ENCODE data around the gene MGARP. TPM values are rescaled to one million over a fixed set of nuclear protein-coding genes. Genes with fewer than 3 reads are reported as not detected.

The MGARP gene
- total and polyA plus RNA-seq, 9 of the 15 experiments (the other 6 are each of a cell fraction or from before 2014, with no cell fraction given), result 0.11 to 0.45 (median 0.23) TPM; not detected in 4

GRCh38 chr4:139295206-139295941 is 15.3 kb upstream of the MGARP start (continued):
- TF ChIP-seq SMARCA5 (IDR thresholded peaks at IDR 0.05) (no peak), ZKSCAN1 (IDR thresholded peaks at IDR 0.05; ENCODE audit: low read depth, low read length) (0 out of 2 replicates have a peak, but pooled peaks have one; percentile 37), MCM2 (IDR thresholded peaks at IDR 0.05; ENCODE audit: low read depth) (no peak), FUS (optimal IDR thresholded peaks at IDR 0.05; ENCODE audit: low read depth, low read length) (no peak), RBBP5 (IDR thresholded peaks at IDR 0.05; ENCODE audit: borderline replicate concordance, insufficient read depth, low read length, poor library complexity, severe bottlenecking) (peak; percentile 94), ZNF589 (CRISPR knock-in tag; IDR thresholded peaks at IDR 0.05; ENCODE audit: low read depth) (peak; percentile 79; the same call in 1 of the 2 replicates), SMAD2 (IDR thresholded peaks at IDR 0.05; ENCODE audit: low read depth, low read length) (no peak), WHSC1 (IDR thresholded peaks at IDR 0.05; ENCODE audit: low read length) (no peak), SRSF3 (IDR thresholded peaks at IDR 0.05; ENCODE audit: insufficient read depth, low read length) (no peak), ELF2 (CRISPR knock-in tag; IDR thresholded peaks at IDR 0.05) (0 out of 2 replicates have a peak, but pooled peaks have one; percentile 31), RBM25 (IDR thresholded peaks at IDR 0.05; ENCODE audit: low read depth, low read length, severe bottlenecking) (no peak), NFIX (CRISPR knock-in tag; IDR thresholded peaks at IDR 0.05; ENCODE audit: low read depth) (no peak), L3MBTL2 (IDR thresholded peaks at IDR 0.05) (peak; percentile 73; the same call in 1 of the 2 replicates), CREB5 (CRISPR knock-in tag; IDR thresholded peaks at IDR 0.05) (no peak), NFYB (IDR thresholded peaks at IDR 0.05; ENCODE audit: extremely low read depth, insufficient read length) (no peak), RAD21 (CRISPR knock-in tag; conservative IDR thresholded peaks at IDR 0.05 in 1 of 2, IDR thresholded peaks at IDR 0.05 in 1 of 2) (peak; percentile 77 to 84), ZNF551 (CRISPR knock-in tag; IDR thresholded peaks at IDR 0.05) (no peak), TBL1XR1 (IDR thresholded peaks at IDR 0.05; ENCODE audit: low read length in 2 of 2) (0 out of 4 replicates have a peak, but pooled peaks of 1 of the 2 experiments have one; percentile 6), NR3C1 (CRISPR knock-in tag; IDR thresholded peaks at IDR 0.05) (no peak)
- TF ChIP-seq, protein P1, sequence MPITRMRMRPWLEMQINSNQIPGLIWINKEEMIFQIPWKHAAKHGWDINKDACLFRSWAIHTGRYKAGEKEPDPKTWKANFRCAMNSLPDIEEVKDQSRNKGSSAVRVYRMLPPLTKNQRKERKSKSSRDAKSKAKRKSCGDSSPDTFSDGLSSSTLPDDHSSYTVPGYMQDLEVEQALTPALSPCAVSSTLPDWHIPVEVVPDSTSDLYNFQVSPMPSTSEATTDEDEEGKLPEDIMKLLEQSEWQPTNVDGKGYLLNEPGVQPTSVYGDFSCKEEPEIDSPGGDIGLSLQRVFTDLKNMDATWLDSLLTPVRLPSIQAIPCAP (CRISPR knock-in tag; IDR thresholded peaks at IDR 0.05; ENCODE audit: borderline replicate concordance), result no peak
- TF ChIP-seq, protein P2, sequence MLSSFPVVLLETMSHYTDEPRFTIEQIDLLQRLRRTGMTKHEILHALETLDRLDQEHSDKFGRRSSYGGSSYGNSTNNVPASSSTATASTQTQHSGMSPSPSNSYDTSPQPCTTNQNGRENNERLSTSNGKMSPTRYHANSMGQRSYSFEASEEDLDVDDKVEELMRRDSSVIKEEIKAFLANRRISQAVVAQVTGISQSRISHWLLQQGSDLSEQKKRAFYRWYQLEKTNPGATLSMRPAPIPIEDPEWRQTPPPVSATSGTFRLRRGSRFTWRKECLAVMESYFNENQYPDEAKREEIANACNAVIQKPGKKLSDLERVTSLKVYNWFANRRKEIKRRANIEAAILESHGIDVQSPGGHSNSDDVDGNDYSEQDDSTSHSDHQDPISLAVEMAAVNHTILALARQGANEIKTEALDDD (IDR thresholded peaks at IDR 0.05), result peak; percentile 17; the same call in 1 of the 2 replicates
- TF ChIP-seq, protein P3, sequence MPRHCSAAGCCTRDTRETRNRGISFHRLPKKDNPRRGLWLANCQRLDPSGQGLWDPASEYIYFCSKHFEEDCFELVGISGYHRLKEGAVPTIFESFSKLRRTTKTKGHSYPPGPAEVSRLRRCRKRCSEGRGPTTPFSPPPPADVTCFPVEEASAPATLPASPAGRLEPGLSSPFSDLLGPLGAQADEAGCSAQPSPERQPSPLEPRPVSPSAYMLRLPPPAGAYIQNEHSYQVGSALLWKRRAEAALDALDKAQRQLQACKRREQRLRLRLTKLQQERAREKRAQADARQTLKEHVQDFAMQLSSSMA (CRISPR knock-in tag; IDR thresholded peaks at IDR 0.05), result peak; percentile 8; the same call in 1 of the 2 replicates

Measured in K562 (cell line).